Activated effector memory CD4-positive, alpha-beta T cell treated with Interleukin-2 at 50 U/mL for 16 hours (primary cell): ENCODE data around the gene TRPM3.

Experiments used
- DNase-seq: peaks from one replicate; pipeline ENCODE4 v3.0.0-alpha.2; 2020

The TRPM3 gene

DNA sequence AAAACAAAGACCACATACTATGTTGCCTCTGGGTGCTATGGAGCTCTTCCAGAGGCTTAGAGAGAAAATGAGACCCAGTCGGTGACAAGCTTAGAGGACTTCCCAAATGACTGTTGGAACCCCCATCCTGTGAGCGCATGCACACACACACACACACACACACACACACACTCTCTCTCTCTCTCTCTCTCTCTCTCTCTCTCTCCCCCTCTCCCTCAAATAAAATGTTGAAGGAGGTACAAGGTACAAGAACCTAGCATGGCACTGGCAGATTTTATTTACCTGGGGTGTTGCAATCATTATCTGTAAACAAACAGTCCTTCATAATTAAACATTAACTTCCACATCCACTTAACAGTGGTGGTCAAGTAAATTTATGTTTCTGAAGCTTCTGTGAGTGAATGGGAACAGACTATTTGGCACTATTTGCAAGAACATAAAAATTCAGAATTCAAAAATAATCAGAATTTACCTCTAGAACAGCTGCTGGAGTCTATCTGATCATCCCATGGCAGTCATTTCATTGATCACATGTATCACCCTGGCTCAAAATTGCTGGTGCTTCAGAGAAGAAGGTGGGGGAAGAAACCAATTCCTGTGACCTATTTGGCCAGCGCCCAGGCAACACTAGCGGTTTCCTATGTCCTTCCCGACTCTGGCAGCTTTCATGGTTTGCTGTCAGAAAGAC is 24.9 kb downstream of the TRPM3 start:
- no peak for DNase-seq

- DNase-seq, result no peak
Observed at GRCh38 chr9:71094708-71095251, 26.6 kb downstream of the TRPM3 start.

DNA sequence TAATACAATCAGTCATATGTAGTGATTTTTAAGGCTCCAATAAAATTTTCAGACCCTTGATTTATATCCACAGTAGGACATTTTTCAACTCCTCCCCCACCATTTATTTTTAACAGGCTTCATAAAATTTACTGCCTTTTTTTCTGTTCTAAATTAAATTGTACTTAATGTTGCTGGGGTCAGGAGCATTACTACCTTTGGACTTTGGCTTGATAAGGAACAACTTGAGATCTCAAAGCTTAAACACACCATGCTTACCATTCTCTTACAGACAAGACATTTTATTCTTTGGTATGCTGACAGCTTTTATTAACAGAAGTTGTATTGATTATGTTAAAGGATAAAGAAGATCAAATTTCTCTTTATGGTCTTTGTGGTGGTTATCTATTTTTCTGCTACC is 30.5 kb downstream of the TRPM3 start:
- no peak for DNase-seq

DNA sequence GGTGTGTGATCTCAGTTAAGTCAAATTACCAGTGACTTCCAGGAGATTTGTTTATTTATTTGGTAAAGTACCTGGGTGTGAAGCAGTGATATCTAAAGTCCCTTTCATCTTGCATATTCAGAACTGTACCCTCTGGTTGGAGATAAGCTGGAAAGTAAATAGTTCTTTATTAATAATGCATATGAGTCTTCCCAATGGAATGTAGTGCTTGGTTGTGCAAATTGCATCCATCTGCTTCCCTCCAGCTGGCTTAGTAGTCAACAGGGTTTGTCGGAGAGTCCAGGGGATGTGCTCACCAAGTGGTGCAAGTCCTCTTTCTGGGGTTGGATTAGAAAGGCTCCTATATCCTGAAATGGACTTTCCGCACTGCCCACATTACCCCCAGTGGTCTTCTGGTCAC is 42.0 kb downstream of the TRPM3 start:
- no peak for DNase-seq

- no peak for DNase-seq
Observed at GRCh38 chr9:71076096-71076495, 45.3 kb downstream of the TRPM3 start.

DNA sequence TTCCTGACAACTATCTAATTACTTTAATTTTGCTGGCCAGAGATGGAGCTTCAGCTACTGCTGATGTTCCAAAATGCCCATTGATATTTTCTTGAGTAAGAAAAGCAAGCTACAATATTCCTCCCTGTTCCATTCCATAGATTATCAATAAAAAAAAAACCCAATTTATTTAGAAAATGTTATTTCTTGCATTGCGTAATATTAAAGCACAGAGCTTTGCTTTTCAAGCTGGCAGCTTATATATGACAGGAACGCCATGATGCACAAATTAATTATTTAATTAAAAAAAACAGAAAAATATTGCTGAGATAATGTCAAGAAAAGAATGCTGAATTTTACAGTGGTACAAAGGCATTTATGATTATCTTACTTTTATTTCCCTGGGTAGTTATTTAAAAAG is 47.9 kb downstream of the TRPM3 start:
- DNase-seq, result no peak

- DNase-seq, result no peak
Observed at GRCh38 chr9:71072587-71072986, 48.8 kb downstream of the TRPM3 start.

- no peak for DNase-seq
Observed at GRCh38 chr9:71071633-71072032, 49.8 kb downstream of the TRPM3 start.

- DNase-seq, result no peak
Observed at GRCh38 chr9:71058660-71059059, 62.8 kb downstream of the TRPM3 start.

DNA sequence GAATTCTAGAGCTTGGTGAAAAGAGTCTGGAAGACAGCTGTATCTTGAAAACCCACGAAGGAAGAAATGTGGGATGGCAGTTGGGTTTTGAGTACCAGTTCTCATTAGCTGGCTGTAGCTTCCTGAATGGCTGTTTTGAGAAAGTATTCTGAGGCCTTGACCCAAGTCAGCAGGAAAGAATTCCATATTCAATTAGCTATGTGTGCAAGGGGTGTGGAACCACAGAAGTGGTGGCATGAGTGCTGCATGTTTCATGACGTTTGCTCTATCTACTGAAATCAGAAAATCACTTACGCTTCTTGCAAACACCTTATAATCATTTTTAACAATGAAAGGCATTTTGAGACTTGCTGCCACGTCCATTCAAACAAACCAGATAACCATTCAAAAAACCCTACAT is 69.1 kb downstream of the TRPM3 start:
- DNase-seq, result no peak

- no peak for DNase-seq
Observed at GRCh38 chr9:71048280-71048679, 73.1 kb downstream of the TRPM3 start.

- no peak for DNase-seq
Observed at GRCh38 chr9:71042448-71042990, 78.9 kb downstream of the TRPM3 start.

DNA sequence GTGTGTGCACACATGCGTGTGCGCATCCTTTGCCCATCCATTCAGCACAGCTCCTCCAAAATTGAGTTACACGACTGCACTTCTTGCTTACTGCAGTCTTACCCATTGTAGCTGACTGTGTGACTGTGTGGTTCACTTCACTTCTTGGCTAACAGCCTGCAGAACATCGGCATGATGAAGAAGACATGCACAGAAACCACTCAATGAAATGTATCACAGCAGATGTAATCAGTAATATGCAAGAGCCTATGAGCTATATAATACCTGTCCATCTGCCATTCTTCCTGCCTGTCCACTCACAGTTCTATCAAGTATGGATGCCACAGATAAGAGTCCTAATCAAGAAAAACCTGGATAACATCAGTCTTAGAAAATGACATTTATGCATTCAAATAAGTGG is 83.9 kb downstream of the TRPM3 start:
- no peak for DNase-seq

DNA sequence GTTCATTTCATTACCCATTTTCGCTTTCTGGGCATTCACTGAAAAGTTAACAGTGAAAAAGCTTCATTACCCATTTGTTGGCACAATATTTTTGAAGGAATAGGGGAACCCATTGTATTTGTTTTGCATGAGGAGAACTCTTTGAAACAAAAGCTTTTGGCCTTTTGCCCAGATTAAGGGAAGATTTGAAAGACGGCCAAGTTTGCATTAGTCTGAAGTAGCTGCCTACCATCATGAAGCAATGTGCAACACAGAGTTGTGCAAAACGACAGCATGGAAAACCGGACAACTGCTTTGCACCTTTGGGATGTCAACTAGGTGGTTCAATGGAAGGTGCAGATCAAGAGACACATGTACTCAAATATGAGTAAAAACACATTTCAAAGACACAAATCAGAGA is 84.9 kb downstream of the TRPM3 start:
- DNase-seq, result no peak

DNA sequence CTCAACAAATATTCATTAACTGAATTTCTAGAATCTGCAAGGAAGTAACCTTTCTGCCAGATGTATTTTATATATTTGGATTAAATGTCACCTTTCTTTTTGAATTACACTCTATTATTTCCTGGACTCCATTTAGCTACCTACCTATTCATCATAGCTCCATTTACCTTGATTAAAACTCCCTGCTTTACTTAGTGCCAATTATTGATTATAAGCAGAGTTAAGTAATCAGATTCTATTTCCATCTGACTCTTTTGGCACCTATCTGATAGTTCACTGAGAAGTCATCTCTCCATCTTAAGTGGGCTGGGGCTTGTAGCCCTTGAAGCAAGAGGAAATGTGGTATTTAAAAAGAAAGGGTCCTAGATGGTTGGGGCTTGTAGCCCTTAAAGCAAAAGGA is 88.6 kb downstream of the TRPM3 start:
- no peak for DNase-seq

- DNase-seq, result no peak
Observed at GRCh38 chr9:71025728-71026127, 95.7 kb downstream of the TRPM3 start.

GRCh38 chr9:71025201-71025600 is 96.2 kb downstream of the TRPM3 start:
- no peak for DNase-seq

DNA sequence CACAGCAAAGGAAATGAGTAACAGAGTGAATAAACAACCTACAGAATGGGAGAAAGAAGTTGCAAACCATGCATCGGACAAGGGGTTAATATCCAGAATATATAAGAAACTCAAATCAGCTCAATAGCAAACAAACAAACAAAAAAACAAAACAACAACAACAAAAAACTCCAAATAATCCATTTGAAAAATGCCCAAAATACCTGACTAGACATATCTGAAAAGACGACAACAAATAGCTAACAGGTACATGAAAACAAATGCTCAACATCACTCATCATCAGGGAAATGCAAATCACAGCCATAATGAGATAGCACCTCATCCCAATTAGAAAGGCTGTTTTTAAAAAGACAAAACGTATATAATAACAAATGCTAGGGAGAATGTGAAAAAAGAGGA is 111.2 kb downstream of the TRPM3 start:
- DNase-seq, result no peak

DNA sequence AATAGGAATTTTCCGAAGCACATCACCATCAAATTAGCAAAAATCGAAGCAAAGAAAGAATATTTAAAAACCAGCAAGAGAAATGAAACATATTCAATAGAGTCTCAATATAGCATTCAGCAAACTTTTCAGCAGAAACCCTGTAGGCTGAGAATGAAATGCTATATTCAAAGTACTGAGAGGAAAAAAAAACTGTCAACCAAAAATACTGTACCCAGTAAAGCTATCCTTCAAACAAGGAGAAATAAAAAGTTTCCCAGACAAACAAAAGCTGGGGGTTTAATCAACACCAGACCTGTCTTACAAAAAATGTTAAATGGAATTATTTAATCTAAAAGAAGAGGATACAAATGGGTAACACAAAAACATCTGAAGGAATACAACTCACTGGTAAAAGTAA is 116.0 kb downstream of the TRPM3 start:
- no peak for DNase-seq

- no peak for DNase-seq
Observed at GRCh38 chr9:71004196-71004595, 117.2 kb downstream of the TRPM3 start.

DNA sequence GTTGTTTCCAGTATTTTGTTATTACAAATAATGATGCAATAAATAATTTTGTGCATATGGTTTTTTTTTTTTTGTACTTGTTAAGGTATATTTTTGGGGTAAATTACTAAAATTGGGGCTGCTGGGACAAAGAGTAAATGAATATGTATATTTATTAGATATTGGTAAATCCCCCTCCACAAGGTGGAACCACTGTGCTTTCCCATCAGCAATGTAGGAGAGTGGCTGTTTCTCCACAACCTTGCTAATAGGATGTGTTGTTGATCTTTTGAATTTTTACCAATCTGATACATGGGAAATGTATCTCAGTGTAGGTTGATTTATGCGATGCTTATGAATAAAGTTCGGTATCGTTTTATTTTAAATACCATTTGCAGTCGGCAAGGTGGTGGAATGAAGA is 118.1 kb downstream of the TRPM3 start:
- no peak for DNase-seq

GRCh38 chr9:71001780-71002386 is 119.5 kb downstream of the TRPM3 start:
- no peak for DNase-seq

GRCh38 chr9:70998962-70999361 is 122.5 kb downstream of the TRPM3 start:
- DNase-seq, result no peak

DNA sequence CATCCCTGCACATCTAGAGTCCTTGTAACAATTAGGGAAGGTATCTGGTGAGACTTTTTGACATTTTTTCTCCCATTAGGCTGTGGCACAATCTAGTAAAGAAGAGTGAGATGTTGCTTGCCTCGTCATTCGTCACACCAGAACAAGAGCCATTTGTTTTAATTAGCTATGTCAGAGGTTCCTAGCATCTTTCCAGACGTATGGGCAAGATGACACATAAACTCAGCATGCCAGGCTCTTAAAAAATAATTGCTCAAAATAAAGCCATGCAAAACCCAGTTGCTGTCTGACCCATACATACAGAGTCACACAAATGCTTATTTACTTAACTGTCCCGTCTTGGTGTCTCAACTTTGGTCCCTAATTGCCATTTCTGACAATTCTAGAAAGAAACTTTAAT is 125.9 kb downstream of the TRPM3 start:
- no peak for DNase-seq

DNA sequence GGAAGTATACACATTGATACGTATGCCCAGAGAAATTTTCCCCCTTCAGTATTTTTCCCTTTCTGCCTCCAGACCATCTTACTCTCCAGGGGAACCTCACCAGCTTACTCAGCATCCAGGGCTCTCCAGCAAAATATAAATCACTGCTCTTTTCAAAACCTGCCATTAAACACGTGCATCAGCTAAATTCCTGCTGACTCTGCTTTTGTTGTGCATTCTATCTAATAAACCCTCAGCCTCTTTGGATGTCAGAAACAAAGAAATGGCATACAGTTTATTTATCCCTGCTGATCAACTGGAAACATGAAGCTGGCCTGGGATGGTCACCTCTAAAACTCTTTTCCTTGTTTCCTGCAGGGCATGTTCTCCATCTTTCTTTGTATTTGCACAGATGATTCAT is 126.8 kb downstream of the TRPM3 start:
- no peak for DNase-seq
